ENCODE data around the gene ESM1. TPM values are rescaled to one million over a fixed set of nuclear protein-coding genes. Genes with fewer than 3 reads are reported as not detected.

The ESM1 gene
- total RNA-seq, 1 donor from 2014 or later, result not detected

GRCh38 chr5:54995168-54995567, 9.8 kb upstream of the ESM1 start:
- peak overlapping the region; percentile 62 for H3K27ac Mint-ChIP-seq
- peaks cover 5% of the 10 kb centered on the region for H3F3A ChIP-seq (ENCODE audit: low read depth)
- H3K27ac ChIP-seq, result no peak overlapping the region
- no peaks in the 10 kb centered on the region for H3K79me2 ChIP-seq (ENCODE audit: low read depth)
- no peak overlapping the region for H3K9ac ChIP-seq
- H3K36me3 Mint-ChIP-seq, result no peaks in the 10 kb centered on the region
- TF ChIP-seq EZH2 (IDR thresholded peaks at IDR 0.05) (no peak), EZH2phosphoT487 (IDR thresholded peaks at IDR 0.05) (no peak)
- TF ChIP-seq, protein P1, sequence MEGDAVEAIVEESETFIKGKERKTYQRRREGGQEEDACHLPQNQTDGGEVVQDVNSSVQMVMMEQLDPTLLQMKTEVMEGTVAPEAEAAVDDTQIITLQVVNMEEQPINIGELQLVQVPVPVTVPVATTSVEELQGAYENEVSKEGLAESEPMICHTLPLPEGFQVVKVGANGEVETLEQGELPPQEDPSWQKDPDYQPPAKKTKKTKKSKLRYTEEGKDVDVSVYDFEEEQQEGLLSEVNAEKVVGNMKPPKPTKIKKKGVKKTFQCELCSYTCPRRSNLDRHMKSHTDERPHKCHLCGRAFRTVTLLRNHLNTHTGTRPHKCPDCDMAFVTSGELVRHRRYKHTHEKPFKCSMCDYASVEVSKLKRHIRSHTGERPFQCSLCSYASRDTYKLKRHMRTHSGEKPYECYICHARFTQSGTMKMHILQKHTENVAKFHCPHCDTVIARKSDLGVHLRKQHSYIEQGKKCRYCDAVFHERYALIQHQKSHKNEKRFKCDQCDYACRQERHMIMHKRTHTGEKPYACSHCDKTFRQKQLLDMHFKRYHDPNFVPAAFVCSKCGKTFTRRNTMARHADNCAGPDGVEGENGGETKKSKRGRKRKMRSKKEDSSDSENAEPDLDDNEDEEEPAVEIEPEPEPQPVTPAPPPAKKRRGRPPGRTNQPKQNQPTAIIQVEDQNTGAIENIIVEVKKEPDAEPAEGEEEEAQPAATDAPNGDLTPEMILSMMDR (IDR thresholded peaks at IDR 0.05), result no peak
- peaks cover 4% of the 10 kb centered on the region for H3K27me3 Mint-ChIP-seq (ENCODE audit: insufficient read depth, low read depth)
- no peak overlapping the region for H3K4me3 ChIP-seq
- H3K27me3 ChIP-seq, result no peaks in the 10 kb centered on the region
- peaks cover 45% of the 10 kb centered on the region for H3K4me1 Mint-ChIP-seq
- no peaks in the 10 kb centered on the region for H3K9me3 Mint-ChIP-seq
- H2AFZ ChIP-seq (replicated peaks), result no peak overlapping the region
- no peak overlapping the region for H3K4me2 ChIP-seq
- H3K4me1 ChIP-seq, result peaks cover 23% of the 10 kb centered on the region
- no peaks in the 10 kb centered on the region for H3K9me3 ChIP-seq (ENCODE audit: low read depth)
- H3K4me3 Mint-ChIP-seq, result no peak overlapping the region
- no peaks in the 10 kb centered on the region for H3K36me3 ChIP-seq
- DNase-seq (ENCODE audit: low spot score), result no peak
- no peaks in the 10 kb centered on the region for H4K20me1 ChIP-seq (ENCODE audit: low read depth)

DNA sequence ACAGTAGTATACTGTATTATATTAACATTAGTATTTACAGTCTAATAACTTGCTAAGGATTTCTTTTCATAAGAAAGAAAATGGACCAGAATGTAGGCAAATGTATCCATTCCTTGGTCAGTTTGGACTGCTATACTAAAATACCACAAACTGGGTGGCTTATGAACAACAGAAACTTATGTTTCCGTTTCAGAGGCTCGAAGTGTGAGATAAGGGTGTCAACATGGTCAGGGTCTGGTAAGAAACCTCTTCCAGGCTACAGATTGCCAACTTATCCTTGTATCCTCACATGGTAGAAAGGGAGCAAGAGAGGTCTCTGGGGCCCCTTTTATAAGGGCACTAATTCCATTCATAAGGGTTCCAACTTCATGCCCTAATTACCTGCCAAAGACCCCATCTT, 9.2 kb upstream of the ESM1 start:
- no peaks in the 10 kb centered on the region for H3K36me3 ChIP-seq
- DNase-seq (ENCODE audit: low spot score), result no peak
- no peak overlapping the region for H2AFZ ChIP-seq (replicated peaks)
- no peak overlapping the region for H3K27ac ChIP-seq
- H3K27ac Mint-ChIP-seq, result no peak overlapping the region
- H3K9me3 Mint-ChIP-seq, result no peaks in the 10 kb centered on the region
- peaks cover 23% of the 10 kb centered on the region for H3K4me1 ChIP-seq
- peaks cover 4% of the 10 kb centered on the region for H3K27me3 Mint-ChIP-seq (ENCODE audit: insufficient read depth, low read depth)
- no peak overlapping the region for H3K4me3 Mint-ChIP-seq
- peaks cover 45% of the 10 kb centered on the region for H3K4me1 Mint-ChIP-seq
- no peaks in the 10 kb centered on the region for H4K20me1 ChIP-seq (ENCODE audit: low read depth)
- H3K9me3 ChIP-seq (ENCODE audit: low read depth), result no peaks in the 10 kb centered on the region
- no peak overlapping the region for H3K9ac ChIP-seq
- no peaks in the 10 kb centered on the region for H3K79me2 ChIP-seq (ENCODE audit: low read depth)
- H3K4me2 ChIP-seq, result no peak overlapping the region
- H3K36me3 Mint-ChIP-seq, result no peaks in the 10 kb centered on the region
- no peaks in the 10 kb centered on the region for H3K27me3 ChIP-seq
- no peak overlapping the region for H3K4me3 ChIP-seq
- TF ChIP-seq EZH2phosphoT487 (IDR thresholded peaks at IDR 0.05) (no peak), EZH2 (IDR thresholded peaks at IDR 0.05) (no peak)
- TF ChIP-seq, protein P1 (IDR thresholded peaks at IDR 0.05), result no peak
- peaks cover 5% of the 10 kb centered on the region for H3F3A ChIP-seq (ENCODE audit: low read depth)

DNA sequence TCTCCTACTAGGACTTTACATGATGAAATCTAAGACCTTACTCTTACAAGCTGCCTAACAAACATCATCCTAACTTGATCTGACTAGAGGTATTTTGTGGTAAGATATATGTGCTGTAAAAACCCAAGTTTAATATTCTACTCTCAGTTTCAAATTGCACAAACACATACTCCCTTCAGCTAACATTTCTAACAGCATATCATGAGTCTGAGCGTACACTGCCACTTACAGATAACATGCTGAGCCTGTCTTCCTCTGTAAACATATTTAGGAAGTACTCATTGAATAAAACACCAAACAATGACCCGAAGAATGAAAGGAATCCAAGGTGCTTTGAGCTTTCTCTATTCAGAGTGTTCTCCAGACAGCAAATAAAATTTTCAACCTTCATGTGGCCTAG, 7.9 kb upstream of the ESM1 start:
- Mint-ChIP-seq H3K9me3 (no peaks in the 10 kb centered on the region), H3K4me3 (no peak overlapping the region), H3K36me3 (no peaks in the 10 kb centered on the region), H3K27me3 (ENCODE audit: insufficient read depth, low read depth) (peaks cover 3% of the 10 kb centered on the region), H3K27ac (no peak overlapping the region), H3K4me1 (peaks cover 45% of the 10 kb centered on the region)
- H2AFZ ChIP-seq (replicated peaks), result no peak overlapping the region
- peaks cover 5% of the 10 kb centered on the region for H3F3A ChIP-seq (ENCODE audit: low read depth)
- H3K9ac ChIP-seq, result no peak overlapping the region
- no peaks in the 10 kb centered on the region for H3K79me2 ChIP-seq (ENCODE audit: low read depth)
- no peak overlapping the region for H3K4me3 ChIP-seq
- H3K27ac ChIP-seq, result no peak overlapping the region
- H4K20me1 ChIP-seq (ENCODE audit: low read depth), result no peaks in the 10 kb centered on the region
- DNase-seq (ENCODE audit: low spot score), result peak; percentile 25
- TF ChIP-seq EZH2 (IDR thresholded peaks at IDR 0.05) (no peak), EZH2phosphoT487 (IDR thresholded peaks at IDR 0.05) (no peak)
- TF ChIP-seq, protein P1 (IDR thresholded peaks at IDR 0.05), result no peak
- peaks cover 23% of the 10 kb centered on the region for H3K4me1 ChIP-seq
- no peaks in the 10 kb centered on the region for H3K9me3 ChIP-seq (ENCODE audit: low read depth)
- no peak overlapping the region for H3K4me2 ChIP-seq
- H3K27me3 ChIP-seq, result no peaks in the 10 kb centered on the region
- no peaks in the 10 kb centered on the region for H3K36me3 ChIP-seq

Data from neural progenitor cell (in vitro differentiated cells).